Panc1 (cell line): ENCODE measurements around the gene KIAA0408. TPM values are rescaled to one million over a fixed set of nuclear protein-coding genes. Genes with fewer than 3 reads are reported as not detected.

Experiments used
- ATAC-seq: fragments of 200-7000 bp; cut with Tn5 transposase; 2 replicates; pipeline ENCODE4 v1.9.1; 2020; ENCODE audit warnings: mild to moderate bottlenecking, moderate library complexity
- BruUV-seq: library from RNA; stranded (reverse); fragments of 400-500 nt; replicated peaks from 2 replicates; lab custom pipeline; 2021; lab: Mats Ljungman, UMichigan
- CTCF ChIA-PET: fragments of 300-600 bp; sonication (Branson Sonifier 250); formaldehyde crosslinking; loops from one replicate; lab custom pipeline; 2022; ENCODE audit warnings: antibody characterized with exemption; lab: Charles Lee
- POLR2A ChIA-PET: fragments of 300-600 bp; sonication (Branson Sonifier 250); formaldehyde crosslinking; loops from one replicate; lab custom pipeline; 2022; ENCODE audit warnings: antibody characterized with exemption; lab: Charles Lee
- DNase-seq: peaks from one replicate; pipeline ENCODE4 v3.0.0-alpha.2; 2010; ENCODE audit warnings: low read depth, low spot score
- H3K27ac ChIP-seq: 2 replicates; pipeline ENCODE4 v1.5.1; 2011; ENCODE audit warnings: mild to moderate bottlenecking, low read length, inconsistent platforms
- H3K27me3 ChIP-seq: fragments of 200-500 bp; sonication (Bioruptor generic); 2 replicates; pipeline ENCODE4 v1.6.0; 2014; ENCODE audit warnings: low read length, inconsistent platforms; ENCODE audit not compliant: control insufficient read depth, insufficient read depth
- H3K36me3 ChIP-seq: fragments of 200-500 bp; sonication (Bioruptor generic); 2 replicates; pipeline ENCODE4 v1.5.1; 2014; ENCODE audit warnings: inconsistent platforms, mild to moderate bottlenecking, low read length, moderate library complexity; ENCODE audit not compliant: control insufficient read depth, insufficient read depth
- H3K4me1 ChIP-seq: 2 replicates; pipeline ENCODE4 v1.5.1; 2011; ENCODE audit warnings: inconsistent platforms, mild to moderate bottlenecking, low read length, moderate library complexity; ENCODE audit not compliant: control insufficient read depth, insufficient read depth
- H3K4me3 ChIP-seq, 2 experiments: 2 replicates each; pipeline ENCODE4 v1.5.1; 2011 to 2012; ENCODE audit warnings: low read depth in 2 of 2, low read length in 2 of 2, mild to moderate bottlenecking in 2 of 2, inconsistent platforms in 1 of 2, moderate library complexity in 1 of 2
- H3K9me3 ChIP-seq: fragments of 200-500 bp; sonication (Bioruptor generic); 2 replicates; pipeline ENCODE4 v1.5.1; 2014; ENCODE audit warnings: low read depth, mild to moderate bottlenecking, inconsistent platforms, low read length, moderate library complexity; ENCODE audit not compliant: control insufficient read depth, insufficient read depth
- POLR2AphosphoS5 ChIP-seq: IDR thresholded peaks from 2 replicates; pipeline ENCODE4 v1.6.1; 2012; ENCODE audit warnings: mild to moderate bottlenecking, low read depth, low read length, moderate library complexity
- SIN3A ChIP-seq: IDR thresholded peaks from 2 replicates; pipeline ENCODE4 v1.6.1; 2012; ENCODE audit warnings: low read depth, mild to moderate bottlenecking, low read length, moderate library complexity, borderline replicate concordance; ENCODE audit not compliant: insufficient read depth
- TCF7L2 ChIP-seq: IDR thresholded peaks from 2 replicates; pipeline ENCODE4 v1.6.1; 2011; ENCODE audit warnings: mild to moderate bottlenecking, low read depth, low read length, inconsistent platforms
- in situ Hi-C: cut with HindIII; loops from 2 replicates; pipeline ENCODE4 v1.10.0; 2016; ENCODE audit warnings: low sequenced_read_pairs, low pct_unique_long_range_greater_than_20kb
- intact Hi-C: fragments of 100-400 bp; cut with micrococcal nuclease; formaldehyde crosslinking; loops from one replicate; pipeline ENCODE4 v1.10.0; 2022; ENCODE audit not compliant: unreplicated experiment
- total RNA-seq: library from RNA; stranded (reverse); gene quantifications from one replicate; pipeline ENCODE4 v1.2.1, GENCODE V29; 2021; ENCODE audit not compliant: unreplicated experiment
- TF ChIP-seq, protein P1 (sequence below), 2 experiments: IDR thresholded peaks; 2 replicates each; pipeline ENCODE4 v1.6.1; 2011 to 2012; ENCODE audit warnings: low read depth in 2 of 2, control low read depth in 1 of 2, low read length in 1 of 2, mild to moderate bottlenecking in 1 of 2, moderate library complexity in 1 of 2; ENCODE audit not compliant: insufficient read depth in 1 of 2
- TF ChIP-seq, protein P2 (sequence below): fragments of 450-650 bp; IDR thresholded peaks from 2 replicates; pipeline ENCODE4 v1.5.1; 2017; ENCODE audit warnings: mild to moderate bottlenecking

Gene KIAA0408
- total RNA-seq, 1 experiment from 2014 or later, result 0.90 TPM

DNA sequence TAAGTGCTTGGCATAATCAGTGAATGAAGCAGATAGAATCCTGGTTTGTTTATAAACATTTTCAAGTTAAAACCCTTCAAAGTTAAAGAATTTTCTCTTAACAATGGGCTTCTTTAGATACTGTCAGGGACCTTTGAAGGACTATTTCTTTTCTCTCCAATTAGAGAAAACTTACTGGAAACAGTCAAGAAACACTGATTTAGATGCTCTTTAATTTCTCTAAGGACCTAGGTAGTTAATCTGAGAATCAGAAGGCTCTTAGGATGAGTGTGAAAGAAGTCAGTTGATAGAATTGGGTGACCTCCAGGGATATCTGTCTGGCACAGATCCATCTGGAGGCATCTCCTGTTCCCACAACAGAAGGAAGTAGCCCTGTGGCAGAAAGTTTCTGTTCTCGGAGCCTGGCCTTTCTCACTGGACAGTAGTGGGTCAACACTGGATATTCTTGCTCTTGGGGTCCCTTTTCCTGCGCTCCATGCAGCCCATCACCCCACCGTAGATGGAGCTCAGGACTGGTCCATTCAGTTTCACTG is 22.5 kb downstream of the KIAA0408 start:
- TF ChIP-seq, protein P1, sequence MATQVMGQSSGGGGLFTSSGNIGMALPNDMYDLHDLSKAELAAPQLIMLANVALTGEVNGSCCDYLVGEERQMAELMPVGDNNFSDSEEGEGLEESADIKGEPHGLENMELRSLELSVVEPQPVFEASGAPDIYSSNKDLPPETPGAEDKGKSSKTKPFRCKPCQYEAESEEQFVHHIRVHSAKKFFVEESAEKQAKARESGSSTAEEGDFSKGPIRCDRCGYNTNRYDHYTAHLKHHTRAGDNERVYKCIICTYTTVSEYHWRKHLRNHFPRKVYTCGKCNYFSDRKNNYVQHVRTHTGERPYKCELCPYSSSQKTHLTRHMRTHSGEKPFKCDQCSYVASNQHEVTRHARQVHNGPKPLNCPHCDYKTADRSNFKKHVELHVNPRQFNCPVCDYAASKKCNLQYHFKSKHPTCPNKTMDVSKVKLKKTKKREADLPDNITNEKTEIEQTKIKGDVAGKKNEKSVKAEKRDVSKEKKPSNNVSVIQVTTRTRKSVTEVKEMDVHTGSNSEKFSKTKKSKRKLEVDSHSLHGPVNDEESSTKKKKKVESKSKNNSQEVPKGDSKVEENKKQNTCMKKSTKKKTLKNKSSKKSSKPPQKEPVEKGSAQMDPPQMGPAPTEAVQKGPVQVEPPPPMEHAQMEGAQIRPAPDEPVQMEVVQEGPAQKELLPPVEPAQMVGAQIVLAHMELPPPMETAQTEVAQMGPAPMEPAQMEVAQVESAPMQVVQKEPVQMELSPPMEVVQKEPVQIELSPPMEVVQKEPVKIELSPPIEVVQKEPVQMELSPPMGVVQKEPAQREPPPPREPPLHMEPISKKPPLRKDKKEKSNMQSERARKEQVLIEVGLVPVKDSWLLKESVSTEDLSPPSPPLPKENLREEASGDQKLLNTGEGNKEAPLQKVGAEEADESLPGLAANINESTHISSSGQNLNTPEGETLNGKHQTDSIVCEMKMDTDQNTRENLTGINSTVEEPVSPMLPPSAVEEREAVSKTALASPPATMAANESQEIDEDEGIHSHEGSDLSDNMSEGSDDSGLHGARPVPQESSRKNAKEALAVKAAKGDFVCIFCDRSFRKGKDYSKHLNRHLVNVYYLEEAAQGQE (IDR thresholded peaks at IDR 0.05; ENCODE audit: insufficient read depth in 1 of 2, low read depth in 2 of 2, low read length in 1 of 2), result no peak
- TF ChIP-seq POLR2AphosphoS5 (no peak), TCF7L2 (no peak), SIN3A (no peak)
- TF ChIP-seq, protein P2, sequence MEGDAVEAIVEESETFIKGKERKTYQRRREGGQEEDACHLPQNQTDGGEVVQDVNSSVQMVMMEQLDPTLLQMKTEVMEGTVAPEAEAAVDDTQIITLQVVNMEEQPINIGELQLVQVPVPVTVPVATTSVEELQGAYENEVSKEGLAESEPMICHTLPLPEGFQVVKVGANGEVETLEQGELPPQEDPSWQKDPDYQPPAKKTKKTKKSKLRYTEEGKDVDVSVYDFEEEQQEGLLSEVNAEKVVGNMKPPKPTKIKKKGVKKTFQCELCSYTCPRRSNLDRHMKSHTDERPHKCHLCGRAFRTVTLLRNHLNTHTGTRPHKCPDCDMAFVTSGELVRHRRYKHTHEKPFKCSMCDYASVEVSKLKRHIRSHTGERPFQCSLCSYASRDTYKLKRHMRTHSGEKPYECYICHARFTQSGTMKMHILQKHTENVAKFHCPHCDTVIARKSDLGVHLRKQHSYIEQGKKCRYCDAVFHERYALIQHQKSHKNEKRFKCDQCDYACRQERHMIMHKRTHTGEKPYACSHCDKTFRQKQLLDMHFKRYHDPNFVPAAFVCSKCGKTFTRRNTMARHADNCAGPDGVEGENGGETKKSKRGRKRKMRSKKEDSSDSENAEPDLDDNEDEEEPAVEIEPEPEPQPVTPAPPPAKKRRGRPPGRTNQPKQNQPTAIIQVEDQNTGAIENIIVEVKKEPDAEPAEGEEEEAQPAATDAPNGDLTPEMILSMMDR, result no peak
- no peaks in the 10 kb centered on the region for H3K36me3 ChIP-seq

DNA sequence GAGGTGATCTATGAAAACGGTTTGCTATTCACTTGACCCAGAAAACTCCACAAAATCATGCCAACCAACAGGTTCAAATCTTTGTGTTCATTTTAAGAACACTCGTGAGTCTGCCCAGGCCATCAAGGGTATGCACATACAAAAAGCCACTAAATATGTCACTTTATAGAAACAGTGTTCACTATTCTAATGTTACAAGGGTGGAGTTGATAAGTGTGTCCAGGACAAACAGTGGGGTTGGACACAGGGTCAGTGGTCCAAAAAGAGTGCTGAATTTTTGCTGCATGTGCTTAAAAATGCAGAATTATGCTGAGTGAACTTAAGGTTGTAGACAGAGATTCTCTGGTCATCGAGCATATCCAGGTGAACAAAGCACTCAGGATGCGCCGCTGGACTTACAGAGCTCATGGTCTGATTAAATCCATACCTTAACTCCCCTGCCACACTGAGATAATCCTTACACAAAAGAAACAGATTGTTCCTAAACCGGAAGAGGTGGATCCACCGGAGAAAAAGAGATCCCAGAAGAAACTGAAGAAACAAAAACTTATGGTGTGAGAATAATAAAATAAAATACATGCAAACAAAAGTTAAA is 23.5 kb downstream of the KIAA0408 start:
- DNase-seq (no peak), ATAC-seq (no peak)
- H3K27me3 ChIP-seq, result no peaks in the 10 kb centered on the region
- TF ChIP-seq POLR2AphosphoS5, result no peak
- TF ChIP-seq SIN3A, result no peak
- TF ChIP-seq, protein P1 (IDR thresholded peaks at IDR 0.05; ENCODE audit: insufficient read depth in 1 of 2, low read depth in 2 of 2, low read length in 1 of 2), result no peak
- TF ChIP-seq TCF7L2, result no peak
- TF ChIP-seq, protein P2, result no peak
- no TSS peak for BruUV-seq
- H3K36me3 ChIP-seq, result no peaks in the 10 kb centered on the region
- POLR2A ChIA-PET, result no interaction called here
- in situ Hi-C loops, result no loop called here
- H3K9me3 ChIP-seq, result no peaks in the 10 kb centered on the region
- CTCF ChIA-PET, result interaction anchor here (0.7 kb wide), 1 partner anchor 9 kb away, joined by 3 read pairs; no protein-coding TSS in a partner anchor
- no peak overlapping the region for H3K4me3 ChIP-seq
- intact Hi-C loops, result no loop called here
- no peak overlapping the region for H3K27ac ChIP-seq
- H3K4me1 ChIP-seq, result no peaks in the 10 kb centered on the region

More for the DNA sequence above, 22.5 kb downstream of the KIAA0408 start:
- Histone ChIP-seq H3K27me3 (no peaks in the 10 kb centered on the region), H3K4me3 (no peak overlapping the region), H3K9me3 (no peaks in the 10 kb centered on the region), H3K4me1 (no peaks in the 10 kb centered on the region), H3K27ac (no peak overlapping the region)
- POLR2A ChIA-PET, result no interaction called here
- CTCF ChIA-PET, result no interaction called here
- no peak for ATAC-seq
- in situ Hi-C loops, result no loop called here
- no TSS peak for BruUV-seq
- intact Hi-C loops, result no loop called here
- no peak for DNase-seq
